ENCODE data around the gene SCD. TPM values are rescaled to one million over a fixed set of nuclear protein-coding genes. Genes with fewer than 3 reads are reported as not detected.

SCD gene
- total and polyA plus RNA-seq, 2 of the 13 experiments (the other 11 are each of a cell fraction or from before 2014, with no cell fraction given): 492 to 512 TPM

GRCh38 chr10:100373298-100374199, 26.5 kb downstream of the SCD start (continued):
- TF ChIP-seq KIAA2018 (CRISPR knock-in tag; IDR thresholded peaks at IDR 0.05; ENCODE audit: borderline replicate concordance) (peak; percentile 51; the same call in 1 of the 2 replicates), ZNF207 (IDR thresholded peaks at IDR 0.05; ENCODE audit: borderline replicate concordance) (no peak), HIVEP1 (CRISPR knock-in tag; IDR thresholded peaks at IDR 0.05) (no peak), POLR2A (IDR thresholded peaks at IDR 0.05; ENCODE audit: insufficient read depth in 1 of 2, low read depth in 2 of 2, low read length in 2 of 2) (peak; percentile 19 to 87; a peak in 3 of 4 replicates), TSC22D2 (CRISPR knock-in tag; IDR thresholded peaks at IDR 0.05; ENCODE audit: borderline replicate concordance) (no peak; the same call in 1 of the 2 replicates), SALL1 (CRISPR knock-in tag; IDR thresholded peaks at IDR 0.05) (peak; percentile 76), ZNF543 (CRISPR knock-in tag; IDR thresholded peaks at IDR 0.05) (no peak; the same call in 1 of the 2 replicates), ZNF530 (CRISPR knock-in tag; IDR thresholded peaks at IDR 0.05; ENCODE audit: low read depth) (no peak), GZF1 (CRISPR knock-in tag; IDR thresholded peaks at IDR 0.05) (no peak), ZNF609 (CRISPR knock-in tag; IDR thresholded peaks at IDR 0.05; ENCODE audit: borderline replicate concordance) (peak; percentile 13; the same call in 1 of the 2 replicates), ETV6 (CRISPR knock-in tag; conservative IDR thresholded peaks at IDR 0.05) (no peak), CHD4 (IDR thresholded peaks at IDR 0.05; ENCODE audit: borderline replicate concordance, low read length) (peak; percentile 89), ZKSCAN8 (CRISPR knock-in tag; IDR thresholded peaks at IDR 0.05; ENCODE audit: borderline replicate concordance) (no peak), CHCHD3 (CRISPR knock-in tag; IDR thresholded peaks at IDR 0.05) (no peak)
